DOHH2 (cell line): Measurements from ENCODE around the gene USP13.

Source experiments
- EZH2phosphoT487 ChIP-seq: fragments of 200-600 bp; sonication (generic); IDR thresholded peaks from 2 replicates; pipeline ENCODE4 v1.6.1; 2017; ENCODE audit warnings: borderline replicate concordance, mild to moderate bottlenecking, antibody characterized with exemption, low read length, moderate library complexity, mixed read lengths
- TF ChIP-seq, protein P1 (sequence below): fragments of 200-600 bp; sonication (generic); IDR thresholded peaks from one replicate; pipeline ENCODE4 v1.5.1; 2014; ENCODE audit warnings: antibody characterized with exemption, mild to moderate bottlenecking, low read depth, low read length; ENCODE audit not compliant: poor library complexity, severe bottlenecking

DNA sequence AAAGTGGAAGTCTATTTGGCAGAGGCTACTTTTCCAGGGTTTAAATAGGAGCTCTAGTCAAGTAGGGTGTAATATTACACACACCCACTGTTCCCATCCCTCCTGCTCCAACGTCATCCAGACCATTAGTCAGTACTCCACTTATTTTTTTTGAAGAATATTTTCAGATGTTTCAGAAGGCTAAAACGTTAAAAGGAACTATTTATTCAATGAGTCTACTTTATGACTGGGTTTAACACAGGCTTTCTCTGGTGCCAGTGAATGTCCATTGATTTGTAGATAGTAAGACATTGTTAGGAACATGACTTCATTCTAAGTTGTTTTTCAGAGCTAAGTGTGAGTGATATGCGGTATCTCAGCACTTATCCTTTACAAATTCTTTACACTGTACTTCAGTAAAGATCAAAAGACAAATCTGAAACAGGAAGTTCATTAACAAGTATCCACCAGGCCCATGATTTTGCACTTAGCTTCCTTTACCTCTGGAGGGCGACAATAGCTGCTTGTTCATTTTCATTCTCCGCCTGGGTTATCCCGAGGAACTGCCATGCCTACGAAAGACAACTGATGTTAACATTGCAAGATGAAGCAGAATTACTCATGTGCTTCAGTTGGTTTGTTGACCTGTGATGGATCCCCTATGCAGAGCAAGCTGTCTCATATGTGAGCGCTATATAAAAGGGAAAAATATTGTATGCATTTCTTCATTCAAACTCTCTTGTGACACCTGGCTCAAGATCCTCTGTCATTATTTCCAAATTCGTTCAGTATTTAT lies 158.7 kb downstream of the USP13 start:
- TF ChIP-seq, protein P1, sequence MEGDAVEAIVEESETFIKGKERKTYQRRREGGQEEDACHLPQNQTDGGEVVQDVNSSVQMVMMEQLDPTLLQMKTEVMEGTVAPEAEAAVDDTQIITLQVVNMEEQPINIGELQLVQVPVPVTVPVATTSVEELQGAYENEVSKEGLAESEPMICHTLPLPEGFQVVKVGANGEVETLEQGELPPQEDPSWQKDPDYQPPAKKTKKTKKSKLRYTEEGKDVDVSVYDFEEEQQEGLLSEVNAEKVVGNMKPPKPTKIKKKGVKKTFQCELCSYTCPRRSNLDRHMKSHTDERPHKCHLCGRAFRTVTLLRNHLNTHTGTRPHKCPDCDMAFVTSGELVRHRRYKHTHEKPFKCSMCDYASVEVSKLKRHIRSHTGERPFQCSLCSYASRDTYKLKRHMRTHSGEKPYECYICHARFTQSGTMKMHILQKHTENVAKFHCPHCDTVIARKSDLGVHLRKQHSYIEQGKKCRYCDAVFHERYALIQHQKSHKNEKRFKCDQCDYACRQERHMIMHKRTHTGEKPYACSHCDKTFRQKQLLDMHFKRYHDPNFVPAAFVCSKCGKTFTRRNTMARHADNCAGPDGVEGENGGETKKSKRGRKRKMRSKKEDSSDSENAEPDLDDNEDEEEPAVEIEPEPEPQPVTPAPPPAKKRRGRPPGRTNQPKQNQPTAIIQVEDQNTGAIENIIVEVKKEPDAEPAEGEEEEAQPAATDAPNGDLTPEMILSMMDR: peak; percentile 94
- TF ChIP-seq EZH2phosphoT487: no peak; the same call in 1 of the 2 replicates
